RWPE2 (cell line): ENCODE results near the gene SLC29A3.

Source experiments
- ATAC-seq: fragments of 200-7000 bp; cut with Tn5 transposase; 3 replicates; pipeline ENCODE4 v1.9.1; 2021; ENCODE audit warnings: low read depth
- DNase-seq: peaks from one replicate; pipeline ENCODE4 v3.0.0-alpha.2; 2020; ENCODE audit warnings: low spot score
- H3K27ac ChIP-seq: fragments of 450-650 bp; 2 replicates; pipeline ENCODE4 v1.5.1; 2017; ENCODE audit warnings: mild to moderate bottlenecking; ENCODE audit not compliant: poor library complexity, severe bottlenecking
- H3K27me3 ChIP-seq: fragments of 250-450 bp; sonication (Bioruptor Pico); 2 replicates; pipeline ENCODE4 v1.5.1; 2021; ENCODE audit warnings: mild to moderate bottlenecking, moderate library complexity; ENCODE audit not compliant: insufficient read depth, poor library complexity, severe bottlenecking
- H3K36me3 ChIP-seq: fragments of 250-450 bp; sonication (Bioruptor Pico); 2 replicates; pipeline ENCODE4 v1.5.1; 2020; ENCODE audit warnings: low read depth, mild to moderate bottlenecking, moderate library complexity
- H3K4me1 ChIP-seq: fragments of 250-450 bp; sonication (Bioruptor Pico); 2 replicates; pipeline ENCODE4 v1.5.1; 2021; ENCODE audit warnings: mild to moderate bottlenecking, moderate library complexity; ENCODE audit not compliant: insufficient read depth, poor library complexity, severe bottlenecking
- H3K4me3 ChIP-seq: fragments of 250-450 bp; sonication (Bioruptor Pico); 2 replicates; pipeline ENCODE4 v1.5.1; 2021; ENCODE audit warnings: mild to moderate bottlenecking, moderate library complexity; ENCODE audit not compliant: severe bottlenecking
- H3K9me3 ChIP-seq: fragments of 250-450 bp; sonication (Bioruptor Pico); 2 replicates; pipeline ENCODE4 v1.5.1; 2021; ENCODE audit warnings: mild to moderate bottlenecking, moderate library complexity; ENCODE audit not compliant: severe bottlenecking
- TF ChIP-seq, protein P1 (sequence below): fragments of 450-650 bp; IDR thresholded peaks from one replicate; pipeline ENCODE4 v1.5.1; 2017; ENCODE audit warnings: mild to moderate bottlenecking, moderate library complexity; ENCODE audit not compliant: poor library complexity, severe bottlenecking

SLC29A3 gene

DNA sequence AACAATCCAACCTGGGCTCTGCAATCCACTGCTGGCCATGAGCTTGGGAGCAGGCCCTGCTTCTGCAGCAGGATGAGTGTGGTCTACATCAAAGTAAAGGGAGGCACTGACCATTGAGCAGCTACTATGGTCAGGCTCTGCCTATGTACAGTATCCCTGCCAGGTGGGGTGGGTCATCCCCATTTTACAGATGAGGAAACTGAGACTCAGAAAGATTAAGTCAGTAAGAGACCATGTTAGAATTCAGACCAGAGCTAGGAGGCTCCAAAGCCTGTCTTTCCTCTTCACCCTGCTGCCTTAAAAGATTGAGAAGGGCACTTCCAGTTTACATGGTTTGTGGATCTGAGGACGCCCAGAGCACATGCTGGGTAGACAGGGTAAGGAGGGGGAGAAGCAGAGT, 50.5 kb downstream of the SLC29A3 start:
- no peaks in the 10 kb centered on the region for H3K36me3 ChIP-seq
- TF ChIP-seq, protein P1, sequence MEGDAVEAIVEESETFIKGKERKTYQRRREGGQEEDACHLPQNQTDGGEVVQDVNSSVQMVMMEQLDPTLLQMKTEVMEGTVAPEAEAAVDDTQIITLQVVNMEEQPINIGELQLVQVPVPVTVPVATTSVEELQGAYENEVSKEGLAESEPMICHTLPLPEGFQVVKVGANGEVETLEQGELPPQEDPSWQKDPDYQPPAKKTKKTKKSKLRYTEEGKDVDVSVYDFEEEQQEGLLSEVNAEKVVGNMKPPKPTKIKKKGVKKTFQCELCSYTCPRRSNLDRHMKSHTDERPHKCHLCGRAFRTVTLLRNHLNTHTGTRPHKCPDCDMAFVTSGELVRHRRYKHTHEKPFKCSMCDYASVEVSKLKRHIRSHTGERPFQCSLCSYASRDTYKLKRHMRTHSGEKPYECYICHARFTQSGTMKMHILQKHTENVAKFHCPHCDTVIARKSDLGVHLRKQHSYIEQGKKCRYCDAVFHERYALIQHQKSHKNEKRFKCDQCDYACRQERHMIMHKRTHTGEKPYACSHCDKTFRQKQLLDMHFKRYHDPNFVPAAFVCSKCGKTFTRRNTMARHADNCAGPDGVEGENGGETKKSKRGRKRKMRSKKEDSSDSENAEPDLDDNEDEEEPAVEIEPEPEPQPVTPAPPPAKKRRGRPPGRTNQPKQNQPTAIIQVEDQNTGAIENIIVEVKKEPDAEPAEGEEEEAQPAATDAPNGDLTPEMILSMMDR, result no peak
- DNase-seq, result no peak
- no peak overlapping the region for H3K4me3 ChIP-seq
- H3K4me1 ChIP-seq, result peaks cover 2% of the 10 kb centered on the region
- no peaks in the 10 kb centered on the region for H3K9me3 ChIP-seq
- no peak for ATAC-seq
- no peaks in the 10 kb centered on the region for H3K27me3 ChIP-seq
- H3K27ac ChIP-seq, result no peak overlapping the region

DNA sequence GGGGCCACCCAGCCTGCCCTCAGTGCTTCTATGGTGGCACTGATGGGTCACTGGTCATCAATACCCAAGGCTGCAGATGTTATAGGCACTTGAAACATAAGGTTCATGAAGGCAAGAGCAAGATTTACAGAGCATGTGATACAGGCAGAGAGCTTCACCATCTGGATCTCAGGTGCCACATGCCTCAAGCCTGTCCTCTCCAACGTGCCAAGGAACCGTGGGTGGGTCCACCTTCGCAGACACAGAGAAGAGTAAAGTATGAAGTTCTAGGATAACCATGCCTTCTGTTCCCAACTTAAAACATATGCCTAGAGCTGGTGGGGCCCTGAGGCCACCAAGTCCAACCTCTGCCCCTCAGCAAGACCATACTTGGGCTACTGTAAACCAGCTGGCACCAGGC, 51.0 kb downstream of the SLC29A3 start:
- Histone ChIP-seq H3K4me1 (peaks cover under 1% of the 10 kb centered on the region), H3K9me3 (no peaks in the 10 kb centered on the region), H3K4me3 (no peak overlapping the region), H3K27me3 (no peaks in the 10 kb centered on the region), H3K36me3 (no peaks in the 10 kb centered on the region), H3K27ac (no peak overlapping the region)
- DNase-seq, result no peak
- no peak for ATAC-seq
- TF ChIP-seq, protein P1, result no peak

DNA sequence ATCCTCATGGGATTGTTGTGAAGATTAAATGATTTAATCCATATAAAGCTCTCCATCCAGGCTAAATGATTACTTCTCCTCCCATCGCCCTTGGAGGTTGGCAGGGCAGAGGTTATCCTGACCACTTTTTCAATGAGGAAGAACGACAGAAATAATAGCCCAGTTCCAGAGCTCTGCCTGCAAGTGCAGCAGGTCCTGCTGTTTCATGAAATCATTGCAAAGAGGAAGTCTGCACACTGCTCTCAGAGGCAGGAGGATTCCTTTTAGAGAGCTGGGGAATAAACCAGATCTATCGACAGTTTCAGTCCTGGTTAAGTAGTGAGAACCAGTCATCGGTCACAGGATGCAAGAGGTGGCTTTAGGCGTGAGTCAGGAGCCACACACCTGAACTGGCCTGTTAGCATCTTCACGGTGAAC, 52.7 kb downstream of the SLC29A3 start:
- ATAC-seq (no peak), DNase-seq (no peak)
- TF ChIP-seq, protein P1, result no peak

DNA sequence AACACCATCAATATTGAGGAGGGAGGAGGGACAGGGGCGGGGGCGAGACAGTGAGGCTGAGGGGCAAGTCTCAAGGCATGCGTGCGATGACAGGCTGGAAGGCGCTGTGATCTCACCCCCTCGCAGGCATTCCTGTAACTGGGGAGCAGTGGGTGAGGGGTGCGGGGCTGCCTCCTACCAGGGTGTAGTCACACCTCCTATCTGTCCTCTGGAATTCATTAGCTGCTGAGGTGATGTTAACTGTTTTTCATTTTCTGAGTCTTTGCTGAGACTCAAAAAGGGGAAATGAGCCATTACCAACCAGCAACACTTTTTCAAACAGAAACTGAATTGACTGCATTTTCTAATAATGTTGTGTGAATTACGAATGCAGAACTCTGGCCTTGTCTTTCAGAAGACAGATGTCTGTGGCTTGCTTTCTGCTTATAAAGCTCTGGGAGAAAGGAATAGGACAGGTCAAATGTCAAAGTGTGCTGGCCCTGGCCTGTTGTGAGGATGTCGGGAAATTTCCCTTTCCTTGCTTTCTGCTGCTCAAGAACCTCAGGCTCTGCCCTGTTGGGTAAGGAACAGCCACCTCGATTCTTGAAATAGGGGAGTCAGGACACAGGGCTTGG, 53.9 kb downstream of the SLC29A3 start:
- ATAC-seq, result no peak

More for the DNA sequence above, 52.7 kb downstream of the SLC29A3 start:
- no peak overlapping the region for H3K4me3 ChIP-seq
- H3K27ac ChIP-seq, result no peak overlapping the region
- no peaks in the 10 kb centered on the region for H3K9me3 ChIP-seq
- H3K36me3 ChIP-seq, result no peaks in the 10 kb centered on the region
- H3K27me3 ChIP-seq, result no peaks in the 10 kb centered on the region
- H3K4me1 ChIP-seq, result peaks cover 2% of the 10 kb centered on the region

More for the DNA sequence above, 53.9 kb downstream of the SLC29A3 start:
- H3K4me3 ChIP-seq, result no peak overlapping the region
- TF ChIP-seq, protein P1, result no peak
- no peak overlapping the region for H3K27ac ChIP-seq
- H3K27me3 ChIP-seq, result no peaks in the 10 kb centered on the region
- no peaks in the 10 kb centered on the region for H3K36me3 ChIP-seq
- H3K4me1 ChIP-seq, result peaks cover 4% of the 10 kb centered on the region
- DNase-seq, result no peak
- H3K9me3 ChIP-seq, result no peaks in the 10 kb centered on the region
